HL-60 (cell line): Measurements from ENCODE around the gene EBF4.

Experiments used
- DNase-seq, 2 experiments: peaks; one replicate each; pipeline ENCODE4 v3.0.0-alpha.2; 2010 to 2020; ENCODE audit warnings: low read depth in 1 of 2, low spot score in 1 of 2
- H3K27ac ChIP-seq: fragments of 250-450 bp; sonication (Bioruptor Pico); replicated peaks from 2 replicates; pipeline ENCODE4 v1.5.1; 2020; ENCODE audit warnings: mild to moderate bottlenecking, moderate library complexity
- H3K27me3 ChIP-seq: fragments of 250-450 bp; sonication (Bioruptor Pico); 2 replicates; pipeline ENCODE4 v1.5.1; 2021; ENCODE audit warnings: mild to moderate bottlenecking, moderate library complexity; ENCODE audit not compliant: insufficient read depth, poor library complexity, severe bottlenecking
- H3K4me3 ChIP-seq: replicated peaks from 2 replicates; pipeline ENCODE4 v1.5.1; 2011; ENCODE audit warnings: mild to moderate bottlenecking, control low read depth, low read length; ENCODE audit not compliant: insufficient read depth
- GABPA ChIP-seq: IDR thresholded peaks from 2 replicates; pipeline ENCODE4 v1.6.1; 2012; ENCODE audit warnings: low read depth
- POLR2AphosphoS5 ChIP-seq: IDR thresholded peaks from 2 replicates; pipeline ENCODE4 v1.6.1; 2012; ENCODE audit warnings: low read depth
- SPI1 ChIP-seq: IDR thresholded peaks from 2 replicates; pipeline ENCODE4 v1.6.1; 2012; ENCODE audit warnings: low read depth, mild to moderate bottlenecking, borderline replicate concordance
- TF ChIP-seq, protein P1 (sequence below): IDR thresholded peaks from one replicate; pipeline ENCODE4 v1.5.1; 2011; ENCODE audit warnings: low read length, control low read depth, inconsistent platforms; ENCODE audit not compliant: insufficient read depth
- TF ChIP-seq, protein P2 (sequence below): IDR thresholded peaks from 2 replicates; pipeline ENCODE4 v1.6.1; 2012; ENCODE audit warnings: low read depth; ENCODE audit not compliant: insufficient replicate concordance

EBF4 gene

DNA sequence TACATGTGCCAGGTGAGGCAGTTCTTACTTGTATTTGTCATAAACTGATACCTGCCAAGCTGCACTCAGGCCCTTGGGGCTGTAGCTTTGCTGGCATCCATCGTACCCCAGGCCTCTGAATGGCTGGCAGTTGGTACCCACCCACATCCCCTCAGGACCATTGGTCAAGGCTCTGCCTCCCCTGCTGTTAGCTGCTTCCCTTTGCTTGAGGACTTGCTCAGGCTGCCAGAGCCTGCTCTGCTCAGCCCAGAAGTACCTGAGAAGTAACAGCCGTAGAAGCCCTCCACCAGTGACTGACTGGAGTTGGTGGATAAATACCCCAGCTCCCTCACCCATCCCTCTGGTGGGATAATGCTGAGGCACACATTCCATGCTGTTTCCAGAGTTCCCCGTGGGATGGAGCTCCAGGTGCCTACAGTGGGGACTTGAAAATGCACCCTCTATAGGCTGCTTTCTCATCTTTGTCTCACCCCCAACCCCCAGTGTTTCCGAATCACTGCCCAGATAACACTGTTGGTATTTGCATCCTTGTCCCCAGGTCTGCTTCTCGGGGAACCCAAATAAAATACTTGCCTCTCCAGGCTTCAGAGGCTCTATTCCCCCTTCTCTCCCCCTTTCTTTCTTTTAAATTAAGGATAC lies 7.3 kb downstream of the EBF4 start:
- TF ChIP-seq SPI1 (no peak), POLR2AphosphoS5 (no peak), GABPA (no peak)
- TF ChIP-seq, protein P1, sequence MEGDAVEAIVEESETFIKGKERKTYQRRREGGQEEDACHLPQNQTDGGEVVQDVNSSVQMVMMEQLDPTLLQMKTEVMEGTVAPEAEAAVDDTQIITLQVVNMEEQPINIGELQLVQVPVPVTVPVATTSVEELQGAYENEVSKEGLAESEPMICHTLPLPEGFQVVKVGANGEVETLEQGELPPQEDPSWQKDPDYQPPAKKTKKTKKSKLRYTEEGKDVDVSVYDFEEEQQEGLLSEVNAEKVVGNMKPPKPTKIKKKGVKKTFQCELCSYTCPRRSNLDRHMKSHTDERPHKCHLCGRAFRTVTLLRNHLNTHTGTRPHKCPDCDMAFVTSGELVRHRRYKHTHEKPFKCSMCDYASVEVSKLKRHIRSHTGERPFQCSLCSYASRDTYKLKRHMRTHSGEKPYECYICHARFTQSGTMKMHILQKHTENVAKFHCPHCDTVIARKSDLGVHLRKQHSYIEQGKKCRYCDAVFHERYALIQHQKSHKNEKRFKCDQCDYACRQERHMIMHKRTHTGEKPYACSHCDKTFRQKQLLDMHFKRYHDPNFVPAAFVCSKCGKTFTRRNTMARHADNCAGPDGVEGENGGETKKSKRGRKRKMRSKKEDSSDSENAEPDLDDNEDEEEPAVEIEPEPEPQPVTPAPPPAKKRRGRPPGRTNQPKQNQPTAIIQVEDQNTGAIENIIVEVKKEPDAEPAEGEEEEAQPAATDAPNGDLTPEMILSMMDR: no peak
- TF ChIP-seq, protein P2, sequence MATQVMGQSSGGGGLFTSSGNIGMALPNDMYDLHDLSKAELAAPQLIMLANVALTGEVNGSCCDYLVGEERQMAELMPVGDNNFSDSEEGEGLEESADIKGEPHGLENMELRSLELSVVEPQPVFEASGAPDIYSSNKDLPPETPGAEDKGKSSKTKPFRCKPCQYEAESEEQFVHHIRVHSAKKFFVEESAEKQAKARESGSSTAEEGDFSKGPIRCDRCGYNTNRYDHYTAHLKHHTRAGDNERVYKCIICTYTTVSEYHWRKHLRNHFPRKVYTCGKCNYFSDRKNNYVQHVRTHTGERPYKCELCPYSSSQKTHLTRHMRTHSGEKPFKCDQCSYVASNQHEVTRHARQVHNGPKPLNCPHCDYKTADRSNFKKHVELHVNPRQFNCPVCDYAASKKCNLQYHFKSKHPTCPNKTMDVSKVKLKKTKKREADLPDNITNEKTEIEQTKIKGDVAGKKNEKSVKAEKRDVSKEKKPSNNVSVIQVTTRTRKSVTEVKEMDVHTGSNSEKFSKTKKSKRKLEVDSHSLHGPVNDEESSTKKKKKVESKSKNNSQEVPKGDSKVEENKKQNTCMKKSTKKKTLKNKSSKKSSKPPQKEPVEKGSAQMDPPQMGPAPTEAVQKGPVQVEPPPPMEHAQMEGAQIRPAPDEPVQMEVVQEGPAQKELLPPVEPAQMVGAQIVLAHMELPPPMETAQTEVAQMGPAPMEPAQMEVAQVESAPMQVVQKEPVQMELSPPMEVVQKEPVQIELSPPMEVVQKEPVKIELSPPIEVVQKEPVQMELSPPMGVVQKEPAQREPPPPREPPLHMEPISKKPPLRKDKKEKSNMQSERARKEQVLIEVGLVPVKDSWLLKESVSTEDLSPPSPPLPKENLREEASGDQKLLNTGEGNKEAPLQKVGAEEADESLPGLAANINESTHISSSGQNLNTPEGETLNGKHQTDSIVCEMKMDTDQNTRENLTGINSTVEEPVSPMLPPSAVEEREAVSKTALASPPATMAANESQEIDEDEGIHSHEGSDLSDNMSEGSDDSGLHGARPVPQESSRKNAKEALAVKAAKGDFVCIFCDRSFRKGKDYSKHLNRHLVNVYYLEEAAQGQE: no peak
- no peak for DNase-seq
- Histone ChIP-seq H3K27me3 (peaks cover 43% of the 10 kb centered on the region), H3K27ac (no peak overlapping the region), H3K4me3 (no peak overlapping the region)

DNA sequence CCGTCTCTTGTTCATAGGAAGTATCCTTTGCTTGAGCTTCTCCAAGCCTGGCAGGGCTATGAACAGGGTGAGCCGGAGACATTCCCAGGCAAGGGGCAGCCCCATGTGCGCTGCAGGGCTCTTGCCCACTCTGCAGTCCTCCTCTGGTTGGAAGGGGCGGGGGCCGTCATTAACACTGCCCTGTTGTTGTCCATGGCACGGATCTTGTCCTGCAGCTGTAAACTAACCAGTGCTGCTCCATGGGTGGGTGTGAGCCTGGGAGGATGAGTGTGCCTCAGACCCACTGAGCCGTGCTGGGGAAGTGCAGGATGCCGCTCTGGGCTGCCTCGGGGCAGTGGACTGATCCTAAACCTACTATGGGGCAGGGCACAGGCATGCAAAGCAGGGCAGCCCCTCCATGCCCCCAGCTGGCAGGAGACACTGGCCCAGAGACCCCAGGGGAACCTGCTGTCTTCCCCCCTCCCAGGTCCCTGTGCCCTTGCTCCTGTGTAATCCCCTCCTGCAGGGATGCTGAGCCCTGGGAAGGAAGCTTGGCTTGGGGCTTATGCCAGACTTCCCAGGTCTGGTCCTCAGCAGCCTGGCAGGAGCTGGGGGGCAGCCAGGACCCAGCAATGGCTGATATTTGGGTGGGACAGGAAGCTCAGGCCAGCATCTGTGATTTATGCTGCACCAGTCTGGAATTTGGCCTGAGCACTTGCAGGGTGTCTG lies 8.5 kb downstream of the EBF4 start:
- Histone ChIP-seq H3K27ac (no peak overlapping the region), H3K27me3 (peaks cover 31% of the 10 kb centered on the region), H3K4me3 (no peak overlapping the region)
- no peak for DNase-seq
- TF ChIP-seq, protein P2: no peak
- TF ChIP-seq SPI1 (no peak), POLR2AphosphoS5 (no peak), GABPA (no peak)
- TF ChIP-seq, protein P1: no peak

DNA sequence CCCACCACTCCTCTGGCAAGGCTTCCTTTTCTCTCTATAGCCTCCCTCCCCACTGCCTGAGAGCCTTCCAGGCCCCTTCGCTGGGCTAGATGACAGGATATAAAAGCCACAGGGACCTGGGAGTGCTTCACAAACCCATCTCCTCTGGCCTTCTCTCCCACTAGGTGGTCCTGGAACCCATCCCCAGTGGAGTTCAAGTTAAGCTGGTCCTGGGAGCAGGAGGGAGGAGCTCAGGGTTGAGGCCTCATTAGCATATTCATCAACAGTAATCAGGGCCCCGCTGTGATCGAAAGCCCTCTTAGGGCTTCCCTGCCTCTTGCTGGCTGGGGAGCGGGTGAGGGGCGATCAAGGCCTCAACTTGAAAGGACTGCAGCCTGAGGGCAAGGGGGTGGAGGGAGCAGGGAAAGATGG lies 9.1 kb downstream of the EBF4 start:
- DNase-seq: no peak
- Histone ChIP-seq H3K4me3 (no peak overlapping the region), H3K27ac (no peak overlapping the region), H3K27me3 (peaks cover 27% of the 10 kb centered on the region)
- TF ChIP-seq, protein P2: no peak
- TF ChIP-seq POLR2AphosphoS5 (no peak), SPI1 (no peak), GABPA (no peak)
- TF ChIP-seq, protein P1: no peak
